A549 (cell line): ENCODE measurements around the gene UNC5A. TPM values are rescaled to one million over a fixed set of nuclear protein-coding genes. Genes with fewer than 3 reads are reported as not detected.

Experiments used
- ATAC-seq, 2 experiments: fragments of 200-7000 bp in 1 of 2; fragments of >200 bp in 1 of 2; cut with Nextera tagmentation in 1 of 2; cut with Tn5 transposase in 1 of 2; 3 replicates each; pipeline versions ENCODE4 v1.8.0 to v1.9.1; 2018 to 2020; ENCODE audit warnings: mild to moderate bottlenecking in 1 of 2, moderate library complexity in 1 of 2
- CTCF ChIA-PET: fragments of 300-600 bp; sonication (Branson Sonifier 250); formaldehyde crosslinking; extraction: SDS; loops from one replicate; lab custom pipeline; 2021; ENCODE audit warnings: antibody characterized with exemption, inconsistent platforms; lab: Yijun Ruan, JAX
- POLR2A ChIA-PET: fragments of 350-600 bp; formaldehyde crosslinking; extraction: SDS; loops from one replicate; lab custom pipeline; 2021; ENCODE audit warnings: antibody characterized with exemption, inconsistent platforms; lab: Yijun Ruan, JAX
- DNase-seq, 2 experiments: peaks; one replicate each; pipeline versions ENCODE4 v3.0.0 to v3.0.0-alpha.2; 2011 to 2016; ENCODE audit warnings: low read depth in 1 of 2, low spot score in 1 of 2
- FAIRE-seq: peaks from 2 replicates; lab custom pipeline; 2011; peaks lifted over from hg19 to GRCh38; lab: Jason Lieb, UNC
- H3K27ac ChIP-seq, 2 experiments: fragments of >200 bp; sonication (Bioruptor Twin); formaldehyde crosslinking; 3 replicates each; pipeline ENCODE4 v1.5.1; 2016 to 2017
- H3K4me1 ChIP-seq: fragments of >200 bp; sonication (Bioruptor Twin); formaldehyde crosslinking; 3 replicates; pipeline ENCODE4 v1.6.1; 2016
- H3K4me2 ChIP-seq: fragments of >200 bp; sonication (Bioruptor Twin); formaldehyde crosslinking; 3 replicates; pipeline ENCODE4 v1.6.1; 2016
- H3K4me3 ChIP-seq: fragments of >200 bp; sonication (Bioruptor Twin); formaldehyde crosslinking; 3 replicates; pipeline ENCODE4 v1.5.1; 2016
- H3K9me3 ChIP-seq: fragments of >200 bp; sonication (Bioruptor Twin); formaldehyde crosslinking; 3 replicates; pipeline ENCODE4 v1.6.1; 2016
- BCL3 ChIP-seq: fragments of >200 bp; sonication (Bioruptor Twin); formaldehyde crosslinking; IDR thresholded peaks from 3 replicates; pipeline ENCODE4 v1.6.1; 2016
- CBX8 ChIP-seq: fragments of 200-600 bp; sonication (generic); IDR thresholded peaks from 2 replicates; pipeline ENCODE4 v1.6.1; 2016
- CEBPB ChIP-seq, 2 experiments: fragments of >200 bp in 1 of 2; sonication (Bioruptor Twin) in 1 of 2; formaldehyde crosslinking in 1 of 2; IDR thresholded peaks; 2 replicates each; pipeline ENCODE4 v1.6.1; 2012 to 2016
- CHD2 ChIP-seq: fragments of 150-350 bp; IDR thresholded peaks from 2 replicates; pipeline ENCODE4 v1.6.1; 2014; ENCODE audit warnings: low read length; ENCODE audit not compliant: partially characterized antibody
- EHMT2 ChIP-seq: fragments of 200-600 bp; sonication (generic); IDR thresholded peaks from 2 replicates; pipeline ENCODE4 v1.6.1; 2016; ENCODE audit warnings: antibody characterized with exemption, low read depth, mild to moderate bottlenecking, moderate library complexity
- EP300 ChIP-seq, 2 experiments: fragments of >200 bp; sonication (Bioruptor Twin); formaldehyde crosslinking; IDR thresholded peaks; 2 replicates in 1 of 2; 3 replicates in 1 of 2; pipeline ENCODE4 v1.6.1; 2016 to 2017
- ESRRA ChIP-seq: fragments of 150-350 bp; IDR thresholded peaks from 2 replicates; pipeline ENCODE4 v1.6.1; 2014; ENCODE audit warnings: mild to moderate bottlenecking, low read length, borderline replicate concordance
- FOSL2 ChIP-seq, 2 experiments: fragments of 450-650 bp in 1 of 2; fragments of >200 bp in 1 of 2; sonication (Bioruptor Twin) in 1 of 2; formaldehyde crosslinking; IDR thresholded peaks; 2 replicates each; pipeline versions ENCODE4 v1.5.0 to v1.6.1; 2016 to 2020; ENCODE audit warnings: mild to moderate bottlenecking in 1 of 2, moderate library complexity in 1 of 2
- HDAC2 ChIP-seq: fragments of 200-600 bp; sonication (generic); IDR thresholded peaks from 2 replicates; pipeline ENCODE4 v1.6.1; 2016
- HMGXB4 ChIP-seq: fragments of 250-450 bp; sonication (Bioruptor Pico); IDR thresholded peaks from 2 replicates; pipeline ENCODE4 v1.5.0; 2021; ENCODE audit warnings: mild to moderate bottlenecking, moderate library complexity, borderline replicate concordance
- JUN ChIP-seq, 2 experiments: fragments of >200 bp; sonication (Bioruptor Twin); formaldehyde crosslinking; IDR thresholded peaks; 2 replicates in 1 of 2; 3 replicates in 1 of 2; pipeline ENCODE4 v1.6.1; 2016 to 2017
- KDM5A ChIP-seq: fragments of 200-600 bp; sonication (generic); IDR thresholded peaks from 2 replicates; pipeline ENCODE4 v1.6.1; 2016; ENCODE audit warnings: antibody characterized with exemption, mild to moderate bottlenecking
- MAFK ChIP-seq: fragments of 450-650 bp; IDR thresholded peaks from 2 replicates; pipeline ENCODE4 v1.6.1; 2014; ENCODE audit not compliant: partially characterized antibody
- MAX ChIP-seq: IDR thresholded peaks from 2 replicates; pipeline ENCODE4 v1.6.1; 2012
- NFE2L2 ChIP-seq: fragments of 150-350 bp; conservative IDR thresholded peaks from 2 replicates; pipeline ENCODE4 v1.6.1; 2014; ENCODE audit warnings: low read length
- NPAS2 ChIP-seq: fragments of 250-450 bp; sonication (Bioruptor Pico); IDR thresholded peaks from 2 replicates; pipeline ENCODE4 v1.8.0; 2022; ENCODE audit warnings: mild to moderate bottlenecking, moderate library complexity, borderline replicate concordance
- POLR2A ChIP-seq: IDR thresholded peaks from 2 replicates; pipeline ENCODE4 v1.6.1; 2012; ENCODE audit warnings: mild to moderate bottlenecking, low read length
- RAD21 ChIP-seq, 2 experiments: fragments of >200 bp in 1 of 2; sonication (Bioruptor Twin) in 1 of 2; formaldehyde crosslinking in 1 of 2; IDR thresholded peaks in 1 of 2; conservative IDR thresholded peaks in 1 of 2; 2 replicates in 1 of 2; 3 replicates in 1 of 2; pipeline ENCODE4 v1.6.1; 2012 to 2018; ENCODE audit warnings: inconsistent platforms in 1 of 2
- RCOR1 ChIP-seq: fragments of 150-350 bp; IDR thresholded peaks from 2 replicates; pipeline ENCODE4 v1.6.1; 2014; ENCODE audit warnings: antibody characterized with exemption, low read length, low read depth
- REST ChIP-seq: fragments of 200-600 bp; sonication (generic); IDR thresholded peaks from 2 replicates; pipeline ENCODE4 v1.6.1; 2016; ENCODE audit warnings: antibody characterized with exemption, mild to moderate bottlenecking, moderate library complexity
- RNF2 ChIP-seq: fragments of 200-600 bp; sonication (generic); IDR thresholded peaks from 2 replicates; pipeline ENCODE4 v1.6.1; 2016; ENCODE audit warnings: low read depth, mild to moderate bottlenecking, antibody characterized with exemption, moderate library complexity, borderline replicate concordance
- SREBF2 ChIP-seq: fragments of 450-650 bp; IDR thresholded peaks from 2 replicates; pipeline ENCODE4 v1.6.1; 2014; ENCODE audit warnings: mild to moderate bottlenecking, moderate library complexity
- TFCP2L1 ChIP-seq: fragments of 250-450 bp; sonication (Bioruptor Pico); IDR thresholded peaks from 2 replicates; pipeline ENCODE4 v1.5.0; 2021; ENCODE audit warnings: mild to moderate bottlenecking
- WGBS: methylation state at CpG from one replicate; pipeline ENCODE4 v1.1.6; 2017; ENCODE audit errors: missing lambda C conversion rate; 5-methylcytosine and 5-hydroxymethylcytosine counted together
- polyA plus RNA-seq, 4 experiments: library from polyadenylated mRNA; depleted of rRNA in 3 of 4; stranded (reverse); fragments of >200 nt; fragmentation: RNase III in 1 of 4; extraction: RNeasy Plus Mini Kit Qiagen cat#74134 plus additional on column Dnase treatment in 1 of 4; gene quantifications; 2 replicates in 3 of 4; 3 replicates in 1 of 4; pipeline ENCODE4 v1.2.3, GENCODE V29; 2011 to 2017

Gene UNC5A
- polyA plus RNA-seq, 2 of the 4 experiments (the other 2 are of a cell fraction): 0.03 to 0.14 TPM

- ChIA-PET CTCF (interaction anchor here (1.1 to 1.2 kb wide), 2 partner anchors 15 to 16 kb away, joined by 3 to 5 read pairs; no protein-coding TSS in a partner anchor), POLR2A (no interaction called here)
- no peak for DNase-seq
- Histone ChIP-seq H3K4me3 (no peak overlapping the region), H3K4me1 (peaks cover 34% of the 10 kb centered on the region), H3K4me2 (no peak overlapping the region), H3K27ac (no peak overlapping the region), H3K9me3 (no peaks in the 10 kb centered on the region)
- no peak for ATAC-seq
- TF ChIP-seq MAFK (no peak), KDM5A (no peak), BCL3 (no peak), EP300 (IDR thresholded peaks at IDR 0.05) (no peak), RNF2 (no peak), HDAC2 (no peak), HMGXB4 (CRISPR knock-in tag) (no peak), NPAS2 (no peak), POLR2A (no peak), NFE2L2 (no peak), JUN (IDR thresholded peaks at IDR 0.05) (no peak), EHMT2 (no peak), SREBF2 (no peak), ESRRA (no peak), TFCP2L1 (CRISPR knock-in tag) (no peak), CBX8 (no peak), FOSL2 (IDR thresholded peaks at IDR 0.05) (no peak), FOSL2 (CRISPR knock-in tag; IDR thresholded peaks at IDR 0.05) (no peak)
- no peak for FAIRE-seq
- 63% methylated on average over 7 of the region's 7 CpGs for WGBS
Observed at GRCh38 chr5:176788091-176788490, 22.3 kb upstream of the UNC5A start.

GRCh38 chr5:176788941-176789872 lies 21.2 kb upstream of the UNC5A start:
- CTCF ChIA-PET: interaction anchor here (1.1 to 1.2 kb wide), 2 partner anchors 14 to 15 kb away, joined by 3 to 5 read pairs; no protein-coding TSS in a partner anchor
- Histone ChIP-seq H3K9me3 (no peaks in the 10 kb centered on the region), H3K27ac (0 out of 6 replicates have a peak overlapping the region, but pooled peaks of 1 of the 2 experiments have one; percentile 7), H3K4me2 (peak overlapping the region; percentile 51), H3K4me1 (peaks cover 33% of the 10 kb centered on the region), H3K4me3 (no peak overlapping the region)
- 47% methylated on average over 19 of the region's 20 CpGs for WGBS
- no peak for FAIRE-seq
- POLR2A ChIA-PET: no interaction called here
- TF ChIP-seq MAX: peak; percentile 36; the same call in 1 of the 2 replicates
- no peak for TF ChIP-seq CHD2
- TF ChIP-seq RAD21 (conservative IDR thresholded peaks at IDR 0.05 in 1 of 2, IDR thresholded peaks at IDR 0.05 in 1 of 2): no peak
- no peak for TF ChIP-seq CEBPB (IDR thresholded peaks at IDR 0.05)
- no peak for TF ChIP-seq RCOR1
- TF ChIP-seq REST: no peak
- DNase-seq: no peak
- ATAC-seq: peak; percentile 20 to 39; a peak in 4 of 6 replicates
